Measurements from ENCODE around the gene LTO1.

DNA sequence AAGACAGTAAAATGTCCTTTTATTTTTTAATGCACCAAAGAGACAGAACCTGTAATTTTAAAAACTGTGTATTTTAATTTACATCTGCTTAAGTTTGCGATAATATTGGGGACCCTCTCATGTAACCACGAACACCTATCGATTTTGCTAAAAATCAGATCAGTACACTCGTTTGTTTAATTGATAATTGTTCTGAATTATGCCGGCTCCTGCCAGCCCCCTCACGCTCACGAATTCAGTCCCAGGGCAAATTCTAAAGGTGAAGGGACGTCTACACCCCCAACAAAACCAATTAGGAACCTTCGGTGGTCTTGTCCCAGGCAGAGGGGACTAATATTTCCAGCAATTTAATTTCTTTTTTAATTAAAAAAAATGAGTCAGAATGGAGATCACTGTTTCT is 35.3 kb downstream of the LTO1 start:
- TF ChIP-seq, protein P1, sequence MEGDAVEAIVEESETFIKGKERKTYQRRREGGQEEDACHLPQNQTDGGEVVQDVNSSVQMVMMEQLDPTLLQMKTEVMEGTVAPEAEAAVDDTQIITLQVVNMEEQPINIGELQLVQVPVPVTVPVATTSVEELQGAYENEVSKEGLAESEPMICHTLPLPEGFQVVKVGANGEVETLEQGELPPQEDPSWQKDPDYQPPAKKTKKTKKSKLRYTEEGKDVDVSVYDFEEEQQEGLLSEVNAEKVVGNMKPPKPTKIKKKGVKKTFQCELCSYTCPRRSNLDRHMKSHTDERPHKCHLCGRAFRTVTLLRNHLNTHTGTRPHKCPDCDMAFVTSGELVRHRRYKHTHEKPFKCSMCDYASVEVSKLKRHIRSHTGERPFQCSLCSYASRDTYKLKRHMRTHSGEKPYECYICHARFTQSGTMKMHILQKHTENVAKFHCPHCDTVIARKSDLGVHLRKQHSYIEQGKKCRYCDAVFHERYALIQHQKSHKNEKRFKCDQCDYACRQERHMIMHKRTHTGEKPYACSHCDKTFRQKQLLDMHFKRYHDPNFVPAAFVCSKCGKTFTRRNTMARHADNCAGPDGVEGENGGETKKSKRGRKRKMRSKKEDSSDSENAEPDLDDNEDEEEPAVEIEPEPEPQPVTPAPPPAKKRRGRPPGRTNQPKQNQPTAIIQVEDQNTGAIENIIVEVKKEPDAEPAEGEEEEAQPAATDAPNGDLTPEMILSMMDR (optimal IDR thresholded peaks at IDR 0.05 in 1 of 3, IDR thresholded peaks at IDR 0.05 in 1 of 3, conservative IDR thresholded peaks at IDR 0.05 in 1 of 3; ENCODE audit: extremely low read depth in 1 of 3, insufficient read depth in 2 of 3, low read length in 3 of 3), result no peak
- no peak for TF ChIP-seq EZH2 (IDR thresholded peaks at IDR 0.05; ENCODE audit: low read length)

Measured in keratinocyte (primary cell).